Fibroblast of lung (primary cell): Measurements from ENCODE around the gene IBA57.

Experiments used
- CTCF ChIP-seq, 2 donors: IDR thresholded peaks in 1 of 2; conservative IDR thresholded peaks in 1 of 2; 1 replicate in 1 of 2; 2 replicates in 1 of 2; pipeline ENCODE4 v1.5.1; 2011 to 2012; ENCODE audit warnings: low read length in 2 of 2, control low read depth in 1 of 2, inconsistent platforms in 1 of 2, low read depth in 1 of 2, mild to moderate bottlenecking in 1 of 2
- EZH2 ChIP-seq: IDR thresholded peaks from 2 replicates; pipeline ENCODE4 v1.5.1; 2012; ENCODE audit warnings: low read length, control low read depth, mild to moderate bottlenecking; ENCODE audit errors: missing control alignments

- TF ChIP-seq EZH2 = no peak
- no peak for TF ChIP-seq CTCF (conservative IDR thresholded peaks at IDR 0.05 in 1 of 2, IDR thresholded peaks at IDR 0.05 in 1 of 2; ENCODE audit: low read depth in 1 of 2, low read length in 2 of 2)
Measured at GRCh38 chr1:228219245-228219961, 53.8 kb downstream of the IBA57 start.
